Muscle layer of duodenum (tissue), 2 donors: ENCODE data around the gene GAST.
A peak's percentile ranks its signal among the peaks of the same experiment; 100 is the strongest.

ENCODE experiments used
- H3K27ac ChIP-seq: one replicate; pipeline ENCODE4 v1.7.0; 2013; ENCODE audit warnings: mild to moderate bottlenecking, low read length
- H3K27me3 ChIP-seq: one replicate; pipeline ENCODE4 v1.7.0; 2013; ENCODE audit warnings: low read depth, mild to moderate bottlenecking, control low read depth, low read length
- H3K36me3 ChIP-seq, 2 donors: one replicate each; pipeline ENCODE4 v1.7.0; 2013; ENCODE audit warnings: low read length in 2 of 2, control low read depth in 1 of 2, mild to moderate bottlenecking in 1 of 2; ENCODE audit not compliant: insufficient read depth in 2 of 2, control insufficient read depth in 1 of 2
- H3K4me1 ChIP-seq, 2 donors: one replicate each; pipeline ENCODE4 v1.7.0; 2013; ENCODE audit warnings: low read length in 2 of 2, mild to moderate bottlenecking in 2 of 2, control low read depth in 1 of 2, moderate library complexity in 1 of 2; ENCODE audit not compliant: insufficient read depth in 2 of 2, control insufficient read depth in 1 of 2
- H3K4me3 ChIP-seq, 2 donors: one replicate each; pipeline ENCODE4 v1.7.0; 2013; ENCODE audit warnings: low read length in 2 of 2, low read depth in 1 of 2, mild to moderate bottlenecking in 1 of 2
- H3K9me3 ChIP-seq, 2 donors: one replicate each; pipeline ENCODE4 v1.7.0; 2013; ENCODE audit warnings: low read length in 2 of 2, control low read depth in 1 of 2, mild to moderate bottlenecking in 1 of 2; ENCODE audit not compliant: control insufficient read depth in 1 of 2
- donor health status: healthy.

GAST gene

DNA sequence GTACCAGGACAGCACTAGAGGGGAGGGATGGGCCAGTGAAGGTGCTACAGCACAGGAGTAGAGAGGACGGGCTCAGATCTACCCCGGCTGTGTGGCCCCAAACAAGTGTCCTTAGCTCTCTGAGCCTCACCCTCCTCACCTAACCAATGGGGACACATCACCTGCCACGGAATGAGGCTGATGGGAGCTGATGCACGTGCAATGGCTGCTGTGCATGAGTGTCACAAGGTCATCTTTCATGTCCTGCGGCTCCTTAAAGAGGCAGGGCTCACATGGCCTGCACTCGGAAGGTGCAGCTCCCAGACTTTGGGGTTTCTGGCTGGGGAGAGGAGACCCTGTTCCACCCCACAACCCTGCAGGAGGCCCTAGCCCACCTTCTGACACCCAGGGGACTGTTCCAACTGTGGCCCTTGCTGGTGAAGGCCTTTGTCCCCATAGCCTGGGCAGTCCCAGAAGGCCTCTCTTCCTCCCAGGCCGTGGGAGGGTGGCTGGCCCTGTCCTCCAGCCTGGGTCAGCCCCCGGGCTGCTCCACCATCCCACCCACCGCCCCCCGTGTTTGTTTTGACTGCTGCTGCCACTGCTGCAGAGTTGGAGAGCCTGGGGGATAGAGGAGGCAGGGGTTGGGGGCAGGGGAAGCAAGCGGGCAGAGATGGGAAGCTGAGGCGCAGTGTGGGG lies 11.8 kb downstream of the GAST start:
- H3K27ac ChIP-seq: no peak overlapping the region
- H3K4me3 ChIP-seq: no peak overlapping the region
- H3K9me3 ChIP-seq: no peaks in the 10 kb centered on the region
- no peaks in the 10 kb centered on the region for H3K36me3 ChIP-seq
- H3K4me1 ChIP-seq: no peaks in the 10 kb centered on the region
- no peaks in the 10 kb centered on the region for H3K27me3 ChIP-seq

GRCh38 chr17:41724476-41725050 lies 12.4 kb downstream of the GAST start:
- Histone ChIP-seq H3K9me3 (no peaks in the 10 kb centered on the region), H3K4me1 (no peaks in the 10 kb centered on the region), H3K27me3 (no peaks in the 10 kb centered on the region), H3K27ac (no peak overlapping the region), H3K36me3 (no peaks in the 10 kb centered on the region), H3K4me3 (no peak overlapping the region)

DNA sequence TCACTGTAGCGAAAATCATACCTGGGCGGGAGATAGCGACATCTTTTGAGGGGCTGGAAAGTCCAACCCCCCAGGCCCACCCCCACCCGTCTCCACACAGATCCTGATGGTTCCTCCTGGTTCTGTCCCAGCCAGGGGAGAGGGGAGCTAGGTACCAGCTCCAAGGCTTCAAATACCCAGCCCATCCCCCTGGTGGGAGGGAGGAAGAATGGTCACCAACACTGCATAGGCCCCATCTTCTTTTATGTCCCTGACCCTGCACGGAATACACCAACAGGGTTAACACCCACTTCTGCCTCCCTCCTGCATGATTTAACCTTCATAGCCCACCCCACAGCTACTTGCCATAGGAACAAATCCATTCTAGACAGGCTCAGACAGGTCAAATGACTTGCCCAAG lies 13.0 kb downstream of the GAST start:
- Histone ChIP-seq H3K36me3 (no peaks in the 10 kb centered on the region), H3K27ac (no peak overlapping the region), H3K27me3 (no peaks in the 10 kb centered on the region), H3K4me1 (no peaks in the 10 kb centered on the region), H3K4me3 (no peak overlapping the region), H3K9me3 (no peaks in the 10 kb centered on the region)

GRCh38 chr17:41728056-41728455 lies 15.9 kb downstream of the GAST start:
- Histone ChIP-seq H3K36me3 (no peaks in the 10 kb centered on the region), H3K4me3 (no peak overlapping the region), H3K27ac (no peak overlapping the region), H3K27me3 (no peaks in the 10 kb centered on the region), H3K9me3 (no peaks in the 10 kb centered on the region), H3K4me1 (peaks cover 0 to 5% of the 10 kb centered on the region in 2 donors)

DNA sequence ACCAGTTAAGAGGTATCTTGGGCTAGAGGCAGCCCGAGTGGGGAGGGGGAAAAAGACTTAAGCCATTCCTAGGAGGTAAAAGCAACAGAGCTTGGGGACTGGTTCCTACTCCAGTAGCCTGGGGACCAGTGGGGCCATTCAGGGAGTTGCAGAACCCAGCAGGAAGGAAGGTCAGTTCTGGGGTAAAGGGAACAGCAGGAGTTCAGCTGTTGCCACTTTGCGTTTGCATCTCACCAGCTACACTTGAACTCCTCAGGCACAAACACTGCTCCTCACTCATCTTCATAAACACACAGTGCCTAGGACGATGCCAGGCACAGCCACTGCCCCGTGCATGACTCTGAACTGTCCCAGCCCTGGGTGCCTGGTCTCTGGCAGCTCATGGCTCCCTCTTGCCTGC lies 18.3 kb downstream of the GAST start:
- no peaks in the 10 kb centered on the region for H3K27me3 ChIP-seq

GRCh38 chr17:41731836-41732235 lies 19.7 kb downstream of the GAST start:
- Histone ChIP-seq H3K4me3 (no peak overlapping the region), H3K9me3 (no peaks in the 10 kb centered on the region), H3K4me1 (peaks cover 0 to 23% of the 10 kb centered on the region in 2 donors), H3K27me3 (no peaks in the 10 kb centered on the region), H3K36me3 (no peaks in the 10 kb centered on the region), H3K27ac (no peak overlapping the region)

More for the DNA sequence above, 18.3 kb downstream of the GAST start:
- Histone ChIP-seq H3K36me3 (no peaks in the 10 kb centered on the region), H3K9me3 (no peaks in the 10 kb centered on the region), H3K4me1 (peaks cover 0 to 23% of the 10 kb centered on the region in 2 donors), H3K27ac (no peak overlapping the region), H3K4me3 (no peak overlapping the region)

DNA sequence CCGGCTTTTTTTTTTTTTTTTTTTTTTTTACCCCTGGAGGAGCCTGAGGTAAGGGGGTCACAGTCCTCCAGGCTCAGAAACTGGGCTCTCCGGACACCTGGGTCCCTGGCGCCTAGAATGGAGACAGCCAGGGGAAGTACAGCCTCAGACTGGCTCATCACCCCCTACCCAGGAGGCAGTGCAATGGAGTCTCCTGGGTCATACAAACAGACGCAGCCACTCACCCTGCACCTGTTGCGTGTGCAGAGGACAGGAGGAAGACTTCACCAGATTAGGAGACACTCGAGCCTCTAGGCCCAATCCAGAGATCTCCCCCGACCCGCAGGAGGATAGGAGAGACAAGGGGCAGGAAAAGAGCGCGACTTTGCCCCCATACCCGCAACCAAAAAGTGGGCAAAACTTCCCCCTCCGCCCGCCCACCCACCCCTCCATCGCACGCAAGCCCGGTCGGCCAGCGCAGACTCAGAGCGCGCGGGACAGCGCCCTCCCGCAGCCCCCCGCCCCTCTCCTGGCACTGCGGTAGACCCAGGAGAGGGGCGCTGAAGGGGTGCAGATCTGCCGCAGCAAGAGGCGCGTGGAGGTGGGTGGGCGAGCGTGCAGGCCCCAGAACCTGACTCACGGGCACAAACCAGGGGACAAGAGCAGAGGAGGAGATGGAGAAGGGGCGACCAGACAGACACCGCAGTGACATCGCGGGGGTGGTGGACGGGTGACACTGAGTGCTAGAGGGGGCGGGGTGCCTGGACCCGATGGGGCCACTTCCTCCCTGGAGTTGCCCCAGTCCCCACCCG lies 21.4 kb downstream of the GAST start:
- no peaks in the 10 kb centered on the region for H3K9me3 ChIP-seq
- peak overlapping the region in 1 of 2 donors; percentile 73 for H3K4me3 ChIP-seq
- H3K4me1 ChIP-seq: peaks cover 0 to 26% of the 10 kb centered on the region in 2 donors
- H3K27ac ChIP-seq: no peak overlapping the region
- H3K27me3 ChIP-seq: peaks cover 8% of the 10 kb centered on the region
- H3K36me3 ChIP-seq: no peaks in the 10 kb centered on the region

- Histone ChIP-seq H3K27ac (no peak within 1 kb of the TSS), H3K4me1 (peaks cover 0 to 26% of the 10 kb centered on the region in 2 donors)
These were observed 22.2 kb downstream of the GAST start, which contains the start of gene HAP1 for GRCh38 chr17:41734139-41734948. Gene HAP1 (minus strand): TSS chr17:41734643. CDS start chr17:41734634, 9 bp downstream.

GRCh38 chr17:41734949-41735313 lies 22.8 kb downstream of the GAST start:
- Histone ChIP-seq H3K4me1 (peaks cover 0 to 26% of the 10 kb centered on the region in 2 donors), H3K36me3 (no peaks in the 10 kb centered on the region), H3K27me3 (peaks cover 8% of the 10 kb centered on the region), H3K9me3 (no peaks in the 10 kb centered on the region), H3K4me3 (peak overlapping the region; percentile 7 to 73), H3K27ac (no peak overlapping the region)

More at GRCh38 chr17:41734139-41734948, 22.2 kb downstream of the GAST start, which contains the start of gene HAP1:
- H3K27me3 ChIP-seq: peaks cover 8% of the 10 kb centered on the region
- no peaks in the 10 kb centered on the region for H3K36me3 ChIP-seq
- H3K9me3 ChIP-seq: no peaks in the 10 kb centered on the region
- peak within 1 kb of the TSS; percentile 7 to 73 for H3K4me3 ChIP-seq

GRCh38 chr17:41735744-41736143 lies 23.6 kb downstream of the GAST start:
- Histone ChIP-seq H3K36me3 (no peaks in the 10 kb centered on the region), H3K4me1 (peaks cover 0 to 26% of the 10 kb centered on the region in 2 donors), H3K27ac (no peak overlapping the region), H3K9me3 (no peaks in the 10 kb centered on the region), H3K4me3 (no peak overlapping the region), H3K27me3 (peaks cover 8% of the 10 kb centered on the region)
